Stimulated activated CD4-positive, alpha-beta T cell treated with anti-CD3 and anti-CD28 coated beads, TNF-alpha, amount 100 ng/mL, for 1 hour (primary cell): ENCODE results near the gene RNF10.
"Not testable (repeated sequence)": the region's sequence is repeated elsewhere in the genome, so short reads cannot be mapped to it uniquely, and the experiment has no call there.

Experiments used
- DNase-seq, 3 donors: peaks; one replicate each; pipeline ENCODE4 v3.0.0-alpha.2; 2020; ENCODE audit warnings: low read depth in 3 of 3, low spot score in 1 of 3

The RNF10 gene

GRCh38 chr12:120534203-120534702 lies at the start of gene RNF10:
TSS of gene RNF10 (plus strand) at chr12:120534356. CDS start at chr12:120534812, 456 bp downstream.
- DNase-seq = peak; percentile 45 to 48 (median 46)

- DNase-seq = no peak
Measured at GRCh38 chr12:120485961-120486881, 47.9 kb upstream of the RNF10 start.

- DNase-seq = not testable (repeated sequence)
Measured at GRCh38 chr12:120487552-120487951, 46.6 kb upstream of the RNF10 start.

GRCh38 chr12:120488057-120488640 lies 46.0 kb upstream of the RNF10 start:
- DNase-seq = no peak

- no peak for DNase-seq
Measured at GRCh38 chr12:120489018-120489417, 45.1 kb upstream of the RNF10 start.

- DNase-seq = no peak
Measured at GRCh38 chr12:120490325-120490724, 43.8 kb upstream of the RNF10 start.

- DNase-seq = no peak
Measured at GRCh38 chr12:120490833-120491512, 43.2 kb upstream of the RNF10 start.

GRCh38 chr12:120495186-120495730 lies 38.9 kb upstream of the RNF10 start:
- no peak for DNase-seq

- DNase-seq = peak; percentile 89 to 98 (median 92)
Measured at GRCh38 chr12:120495731-120496412, 38.3 kb upstream of the RNF10 start, which contains the start of gene DYNLL1. TSS of gene DYNLL1 (plus strand) at chr12:120496113. CDS start at chr12:120496422, 309 bp downstream.

GRCh38 chr12:120496413-120497340 lies 37.5 kb upstream of the RNF10 start:
- DNase-seq = peak in 2 of 3 donors; percentile 6 to 9

- no peak for DNase-seq
Measured at GRCh38 chr12:120497524-120498150, 36.5 kb upstream of the RNF10 start.

- no peak for DNase-seq
Measured at GRCh38 chr12:120498870-120499515, 35.2 kb upstream of the RNF10 start.

- DNase-seq = no peak
Measured at GRCh38 chr12:120500581-120500980, 33.6 kb upstream of the RNF10 start.

GRCh38 chr12:120504587-120504986 lies 29.6 kb upstream of the RNF10 start:
- DNase-seq = no peak

- DNase-seq = no peak
Measured at GRCh38 chr12:120508537-120508936, 25.6 kb upstream of the RNF10 start.

- DNase-seq = no peak
Measured at GRCh38 chr12:120514002-120514401, 20.2 kb upstream of the RNF10 start.

GRCh38 chr12:120515496-120515895 lies 18.7 kb upstream of the RNF10 start:
- no peak for DNase-seq

- not testable (repeated sequence) for DNase-seq
Measured at GRCh38 chr12:120519324-120519723, 14.8 kb upstream of the RNF10 start.

- DNase-seq = no peak
Measured at GRCh38 chr12:120522568-120522967, 11.6 kb upstream of the RNF10 start.
